ENCODE measurements around the gene EEF1B2. TPM values are rescaled to one million over a fixed set of nuclear protein-coding genes. Genes with fewer than 3 reads are reported as not detected.
A peak's percentile ranks its signal among the peaks of the same experiment; 100 is the strongest.

Gene EEF1B2
- total RNA-seq, 1 donor from 2014 or later = 436 TPM

DNA sequence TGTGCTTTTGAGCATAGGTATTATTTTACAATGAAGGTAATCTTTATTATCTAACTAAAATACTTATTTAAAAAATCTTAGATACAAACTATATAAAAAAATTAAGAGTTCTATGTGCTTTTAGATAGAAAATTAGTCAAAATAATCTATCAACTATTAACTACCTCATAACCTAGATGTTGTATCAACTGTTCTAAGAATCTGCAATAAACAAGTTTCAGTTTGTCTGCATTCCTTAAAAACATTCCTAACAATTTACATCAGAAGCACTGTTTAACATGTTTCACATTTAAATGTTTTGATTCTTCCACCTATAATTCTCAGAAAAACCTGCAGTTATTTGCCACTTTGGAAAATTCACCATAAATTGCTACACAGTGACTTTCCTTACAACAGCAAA, 33.8 kb upstream of the EEF1B2 start:
- peaks cover 23% of the 10 kb centered on the region for H3K36me3 Mint-ChIP-seq (ENCODE audit: low read depth)
- H3K4me3 Mint-ChIP-seq (ENCODE audit: unreplicated experiment) = no peak overlapping the region
- no peaks in the 10 kb centered on the region for H3K27me3 Mint-ChIP-seq (ENCODE audit: low read depth)
- no peaks in the 10 kb centered on the region for H3K4me1 Mint-ChIP-seq (ENCODE audit: low read depth)
- DNase-seq (ENCODE audit: low spot score) = no peak
- no peak for TF ChIP-seq CTCF (IDR thresholded peaks at IDR 0.05)
- H3K9me3 Mint-ChIP-seq (ENCODE audit: low read depth) = peaks cover 3% of the 10 kb centered on the region
- H3K27ac Mint-ChIP-seq (ENCODE audit: unreplicated experiment) = no peak overlapping the region

GRCh38 chr2:206127656-206128055, 32.0 kb upstream of the EEF1B2 start:
- Mint-ChIP-seq H3K9me3 (ENCODE audit: low read depth) (no peaks in the 10 kb centered on the region), H3K27ac (ENCODE audit: unreplicated experiment) (no peak overlapping the region), H3K4me1 (ENCODE audit: low read depth) (no peaks in the 10 kb centered on the region), H3K27me3 (ENCODE audit: low read depth) (no peaks in the 10 kb centered on the region), H3K4me3 (ENCODE audit: unreplicated experiment) (no peak overlapping the region), H3K36me3 (ENCODE audit: low read depth) (peaks cover 15% of the 10 kb centered on the region)
- peak; percentile 13 for TF ChIP-seq CTCF (IDR thresholded peaks at IDR 0.05)
- no peak for DNase-seq (ENCODE audit: low spot score)

- Mint-ChIP-seq H3K4me3 (ENCODE audit: unreplicated experiment) (no peak overlapping the region), H3K27ac (ENCODE audit: unreplicated experiment) (no peak overlapping the region), H3K36me3 (ENCODE audit: low read depth) (peaks cover 29% of the 10 kb centered on the region), H3K27me3 (ENCODE audit: low read depth) (no peaks in the 10 kb centered on the region), H3K4me1 (ENCODE audit: low read depth) (no peaks in the 10 kb centered on the region), H3K9me3 (ENCODE audit: low read depth) (no peaks in the 10 kb centered on the region)
- DNase-seq (ENCODE audit: low spot score) = no peak
- no peak for TF ChIP-seq CTCF (IDR thresholded peaks at IDR 0.05)
Measured at GRCh38 chr2:206143451-206143850, 16.2 kb upstream of the EEF1B2 start.

DNA sequence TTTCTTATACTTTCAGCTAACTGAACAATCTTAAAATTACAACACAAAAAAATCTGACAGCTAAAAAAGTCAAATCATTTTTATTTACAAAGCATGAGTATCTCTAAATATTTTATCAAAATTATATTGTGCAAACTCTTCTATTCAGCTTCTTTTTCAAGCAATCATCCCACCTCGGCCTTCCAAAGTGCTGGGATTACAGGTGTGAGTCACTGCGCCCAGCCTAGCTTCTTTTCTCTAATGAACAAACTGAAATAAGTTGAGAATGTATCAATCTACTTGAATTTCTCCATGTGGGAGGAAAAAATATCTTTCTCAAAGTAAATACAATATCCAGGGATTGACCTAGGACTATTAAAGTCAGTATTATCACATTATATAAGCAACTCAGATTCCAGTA, 15.3 kb upstream of the EEF1B2 start:
- DNase-seq (ENCODE audit: low spot score) = no peak
- Mint-ChIP-seq H3K27me3 (ENCODE audit: low read depth) (no peaks in the 10 kb centered on the region), H3K4me1 (ENCODE audit: low read depth) (no peaks in the 10 kb centered on the region), H3K27ac (ENCODE audit: unreplicated experiment) (no peak overlapping the region), H3K9me3 (ENCODE audit: low read depth) (no peaks in the 10 kb centered on the region), H3K36me3 (ENCODE audit: low read depth) (peaks cover 33% of the 10 kb centered on the region), H3K4me3 (ENCODE audit: unreplicated experiment) (no peak overlapping the region)
- no peak for TF ChIP-seq CTCF (IDR thresholded peaks at IDR 0.05)

GRCh38 chr2:206145665-206146064, 14.0 kb upstream of the EEF1B2 start:
- H3K36me3 Mint-ChIP-seq (ENCODE audit: low read depth) = peaks cover 35% of the 10 kb centered on the region
- H3K4me1 Mint-ChIP-seq (ENCODE audit: low read depth) = peaks cover under 1% of the 10 kb centered on the region
- no peak for DNase-seq (ENCODE audit: low spot score)
- no peaks in the 10 kb centered on the region for H3K9me3 Mint-ChIP-seq (ENCODE audit: low read depth)
- H3K4me3 Mint-ChIP-seq (ENCODE audit: unreplicated experiment) = no peak overlapping the region
- H3K27ac Mint-ChIP-seq (ENCODE audit: unreplicated experiment) = no peak overlapping the region
- no peak for TF ChIP-seq CTCF (IDR thresholded peaks at IDR 0.05)
- no peaks in the 10 kb centered on the region for H3K27me3 Mint-ChIP-seq (ENCODE audit: low read depth)
